GM20000 (cell line): ENCODE results near the gene MCFD2.

Experiments
- DNase-seq: peaks from one replicate; pipeline ENCODE4 v3.0.0; 2012; ENCODE audit warnings: low spot score
- TF ChIP-seq, protein P1 (sequence below): IDR thresholded peaks from 2 replicates; pipeline ENCODE4 v1.5.1; 2012; ENCODE audit warnings: mild to moderate bottlenecking, control low read depth; ENCODE audit errors: extremely low read depth, missing control alignments

The MCFD2 gene

DNA sequence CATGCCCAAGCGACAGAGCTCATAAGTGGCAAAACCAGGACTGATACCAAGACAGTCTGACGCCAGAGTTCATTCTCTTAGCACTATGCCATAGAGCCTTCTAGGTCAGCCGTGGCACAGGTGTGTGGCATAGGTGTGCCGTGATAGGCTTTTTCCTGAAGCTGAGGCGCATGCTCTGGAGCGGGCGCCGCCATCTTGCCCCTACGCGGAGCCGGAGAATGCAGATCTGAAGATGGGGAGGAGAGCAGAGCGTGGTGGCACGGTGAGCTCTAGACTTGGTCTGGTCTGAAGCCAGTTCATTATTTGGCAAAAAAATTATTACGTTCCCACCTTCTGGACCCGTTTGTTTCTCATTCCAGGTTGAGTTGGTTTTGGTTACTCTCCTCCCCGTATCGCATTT, 16.6 kb downstream of the MCFD2 start:
- TF ChIP-seq, protein P1, sequence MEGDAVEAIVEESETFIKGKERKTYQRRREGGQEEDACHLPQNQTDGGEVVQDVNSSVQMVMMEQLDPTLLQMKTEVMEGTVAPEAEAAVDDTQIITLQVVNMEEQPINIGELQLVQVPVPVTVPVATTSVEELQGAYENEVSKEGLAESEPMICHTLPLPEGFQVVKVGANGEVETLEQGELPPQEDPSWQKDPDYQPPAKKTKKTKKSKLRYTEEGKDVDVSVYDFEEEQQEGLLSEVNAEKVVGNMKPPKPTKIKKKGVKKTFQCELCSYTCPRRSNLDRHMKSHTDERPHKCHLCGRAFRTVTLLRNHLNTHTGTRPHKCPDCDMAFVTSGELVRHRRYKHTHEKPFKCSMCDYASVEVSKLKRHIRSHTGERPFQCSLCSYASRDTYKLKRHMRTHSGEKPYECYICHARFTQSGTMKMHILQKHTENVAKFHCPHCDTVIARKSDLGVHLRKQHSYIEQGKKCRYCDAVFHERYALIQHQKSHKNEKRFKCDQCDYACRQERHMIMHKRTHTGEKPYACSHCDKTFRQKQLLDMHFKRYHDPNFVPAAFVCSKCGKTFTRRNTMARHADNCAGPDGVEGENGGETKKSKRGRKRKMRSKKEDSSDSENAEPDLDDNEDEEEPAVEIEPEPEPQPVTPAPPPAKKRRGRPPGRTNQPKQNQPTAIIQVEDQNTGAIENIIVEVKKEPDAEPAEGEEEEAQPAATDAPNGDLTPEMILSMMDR: no peak
- DNase-seq: no peak

DNA sequence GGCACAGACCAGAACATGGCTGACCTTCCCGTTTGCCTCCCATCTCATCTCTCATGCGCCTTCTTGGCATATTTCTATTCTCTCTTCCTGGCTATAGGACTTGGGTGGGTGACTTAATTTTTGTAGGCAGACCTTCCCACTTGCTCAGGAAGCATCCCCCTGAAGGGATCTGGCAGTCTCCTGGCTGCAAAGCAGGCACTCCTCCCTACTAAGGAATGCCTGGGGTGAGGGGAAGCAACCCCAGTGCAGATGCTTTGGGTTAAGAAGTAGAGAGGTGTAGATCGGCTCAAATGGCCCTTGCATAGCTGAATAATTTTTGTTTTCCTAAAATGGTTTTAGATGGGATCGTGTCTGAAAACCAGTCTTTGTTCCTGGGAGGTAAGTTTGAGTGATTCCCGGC, 17.6 kb downstream of the MCFD2 start:
- TF ChIP-seq, protein P1: no peak
- no peak for DNase-seq

DNA sequence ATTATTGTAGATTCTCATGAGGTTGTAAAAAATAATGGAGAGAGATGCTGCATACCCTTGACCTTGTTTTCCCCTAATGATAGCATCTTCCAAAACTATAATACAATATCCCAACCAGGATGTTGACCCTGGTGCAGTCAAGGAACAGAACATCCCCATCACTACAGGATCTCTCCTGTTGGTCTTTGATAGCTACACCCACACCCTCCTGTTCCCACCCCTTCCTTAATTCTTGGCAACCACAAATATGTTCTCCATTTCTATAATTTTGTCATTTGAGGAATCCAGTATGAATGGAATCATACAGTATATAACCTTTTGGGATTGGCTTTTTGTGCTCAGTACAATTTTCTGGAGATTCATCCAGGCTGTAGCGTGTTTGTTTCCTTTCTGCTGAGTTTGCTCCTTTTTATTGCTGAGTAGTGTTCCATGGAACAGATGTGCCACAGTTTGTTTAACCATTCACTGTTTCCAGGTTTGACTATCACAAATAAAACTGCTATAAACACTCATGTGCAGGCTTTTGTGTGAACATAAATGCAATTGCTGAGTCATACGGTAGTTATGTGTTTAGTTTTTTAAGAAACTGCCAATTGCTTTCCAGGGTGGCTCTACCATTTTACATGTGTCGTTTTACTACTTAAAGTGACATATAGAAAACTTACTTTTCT, 22.2 kb downstream of the MCFD2 start:
- TF ChIP-seq, protein P1: no peak
- DNase-seq: no peak

DNA sequence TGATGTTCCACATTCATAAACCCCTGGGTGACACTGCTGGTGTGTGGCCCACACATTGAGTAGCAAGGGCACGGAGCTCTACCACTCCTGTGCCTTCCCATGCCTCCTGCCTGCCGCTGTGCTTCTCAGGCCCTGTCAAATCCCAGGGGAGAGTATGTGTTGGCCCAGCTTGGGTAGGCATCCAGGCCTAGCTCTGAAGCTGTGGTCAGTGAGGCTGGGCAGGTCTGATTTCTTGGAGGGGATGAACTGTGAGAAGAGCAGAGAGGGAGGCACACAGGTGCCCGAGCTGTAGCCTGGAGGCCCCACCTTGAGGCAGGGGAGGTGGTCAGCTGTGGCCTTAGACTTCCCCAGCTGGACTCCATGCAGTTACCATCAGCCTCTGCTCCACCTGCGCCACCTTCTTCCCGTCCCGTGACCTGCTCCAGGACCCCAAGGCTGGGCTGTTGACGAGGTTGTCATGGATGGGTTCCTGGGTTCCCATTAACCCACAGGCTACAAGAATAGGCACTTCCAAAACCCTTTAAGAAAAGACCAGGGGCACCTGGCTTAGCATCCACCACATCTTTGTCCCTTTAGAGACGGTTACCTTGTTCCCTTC, 23.6 kb downstream of the MCFD2 start:
- DNase-seq: no peak
- TF ChIP-seq, protein P1: no peak

DNA sequence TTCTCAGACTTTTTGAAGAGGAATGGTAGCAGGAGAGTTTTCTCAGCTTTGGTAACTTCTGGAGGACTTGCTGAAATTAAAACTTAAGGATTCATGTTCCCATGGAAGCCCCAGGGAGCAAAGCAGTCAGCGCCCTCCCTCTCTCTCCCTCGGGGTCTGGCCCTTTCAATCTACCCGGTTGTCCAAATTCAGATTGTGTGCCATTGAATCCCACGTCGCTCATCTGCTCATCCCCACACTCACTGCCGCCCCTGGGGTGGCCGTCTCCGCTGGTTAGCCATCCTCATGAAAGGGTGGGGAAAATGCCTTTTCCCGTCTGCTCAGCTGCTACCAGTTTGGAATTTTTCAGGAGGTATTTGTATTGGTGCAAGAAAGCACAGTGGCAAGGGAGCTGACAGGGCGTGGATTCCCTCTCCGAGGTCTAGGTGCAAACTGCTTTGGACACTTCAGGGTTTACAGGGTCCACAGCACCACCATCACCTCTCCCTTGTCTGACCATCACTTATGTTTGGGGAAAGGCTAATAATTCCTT, 27.1 kb downstream of the MCFD2 start:
- TF ChIP-seq, protein P1: no peak
- no peak for DNase-seq

DNA sequence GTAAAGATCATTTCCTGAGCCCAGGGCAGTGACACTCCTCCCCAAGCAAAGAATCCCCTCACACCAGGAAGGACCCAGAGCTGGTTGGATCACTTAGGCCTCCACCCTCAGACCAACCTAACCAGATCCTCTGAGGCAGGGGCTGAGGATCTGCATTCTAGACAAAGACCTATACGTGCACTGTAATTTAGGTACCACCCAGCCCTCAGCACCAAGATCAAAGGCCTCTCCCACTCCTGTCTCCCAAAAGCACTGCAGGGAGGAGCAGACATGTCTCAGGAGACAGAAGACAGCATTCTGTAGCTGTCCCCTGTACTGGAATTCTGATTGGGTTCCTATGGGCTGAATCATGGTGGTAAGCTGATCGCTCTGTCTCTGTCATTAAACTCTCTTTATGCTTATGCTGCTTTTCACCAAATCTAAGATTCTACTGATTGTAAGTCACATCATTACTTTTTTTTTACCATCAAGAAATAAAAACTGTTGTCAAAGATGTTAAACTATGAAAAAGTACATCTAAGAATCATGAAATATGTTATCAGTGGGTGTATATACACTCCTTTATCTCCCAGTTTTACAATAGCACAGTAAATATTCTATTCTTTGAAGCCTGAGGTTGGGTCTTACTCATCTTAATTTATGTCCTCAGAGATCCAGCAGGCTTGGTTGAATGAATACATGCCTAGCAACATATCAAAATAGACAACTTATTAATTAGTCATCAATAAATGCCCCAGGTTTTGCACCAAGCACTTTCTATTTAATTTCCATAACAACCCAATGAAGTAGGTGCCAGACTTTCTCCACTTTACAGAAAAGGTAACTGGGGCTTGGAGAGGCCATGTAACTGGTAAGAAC, 28.3 kb downstream of the MCFD2 start:
- DNase-seq: no peak
- TF ChIP-seq, protein P1: no peak
